KG1 (cell line): ENCODE measurements around the gene NPAS2.

ENCODE experiments used
- DNase-seq: peaks from one replicate; lab custom pipeline; 2025; lab: John Stamatoyannopoulos, UW

The NPAS2 gene

GRCh38 chr2:100796499-100797100 is 23.3 kb upstream of the NPAS2 start:
- DNase-seq, result no peak

GRCh38 chr2:100799686-100800085 is 20.3 kb upstream of the NPAS2 start:
- no peak for DNase-seq

- DNase-seq, result no peak
Measured at GRCh38 chr2:100800915-100801314, 19.0 kb upstream of the NPAS2 start.

- DNase-seq, result no peak
Measured at GRCh38 chr2:100801402-100801801, 18.5 kb upstream of the NPAS2 start.

GRCh38 chr2:100802066-100802465 is 17.9 kb upstream of the NPAS2 start:
- no peak for DNase-seq

GRCh38 chr2:100803334-100803733 is 16.6 kb upstream of the NPAS2 start:
- DNase-seq, result no peak

GRCh38 chr2:100806550-100806949 is 13.4 kb upstream of the NPAS2 start:
- no peak for DNase-seq

GRCh38 chr2:100807707-100808106 is 12.2 kb upstream of the NPAS2 start:
- DNase-seq, result no peak

GRCh38 chr2:100808582-100808981 is 11.4 kb upstream of the NPAS2 start:
- DNase-seq, result no peak

GRCh38 chr2:100809506-100809905 is 10.4 kb upstream of the NPAS2 start:
- no peak for DNase-seq

- no peak for DNase-seq
Measured at GRCh38 chr2:100810603-100811145, 9.3 kb upstream of the NPAS2 start.

GRCh38 chr2:100812116-100812515 is 7.8 kb upstream of the NPAS2 start:
- DNase-seq, result no peak

- DNase-seq, result no peak
Measured at GRCh38 chr2:100812573-100812972, 7.4 kb upstream of the NPAS2 start.

- no peak for DNase-seq
Measured at GRCh38 chr2:100813527-100813926, 6.4 kb upstream of the NPAS2 start.

- no peak for DNase-seq
Measured at GRCh38 chr2:100814043-100814442, 5.9 kb upstream of the NPAS2 start.

- DNase-seq, result no peak
Measured at GRCh38 chr2:100814453-100814852, 5.5 kb upstream of the NPAS2 start.

- DNase-seq, result no peak
Measured at GRCh38 chr2:100817388-100817985, 2.5 kb upstream of the NPAS2 start.

- no peak for DNase-seq
Measured at GRCh38 chr2:100818003-100818605, 1.8 kb upstream of the NPAS2 start.

GRCh38 chr2:100818606-100819369 is 1.2 kb upstream of the NPAS2 start:
- DNase-seq, result no peak

- DNase-seq, result no peak
Measured at GRCh38 chr2:100820273-100820522, 259 bp downstream of the NPAS2 start.

GRCh38 chr2:100820523-100821254 is 750 bp downstream of the NPAS2 start:
- no peak for DNase-seq

- no peak for DNase-seq
Measured at GRCh38 chr2:100821255-100821910, 1.4 kb downstream of the NPAS2 start.
